Activated CD8-positive, alpha-beta T cell treated with anti-CD3 and anti-CD28 coated beads, Interleukin-2, amount 10 ng/mL, durations not matched to agents 7 days and 5 days (primary cell): ENCODE results near the gene ZNF771. TPM values are rescaled to one million over a fixed set of nuclear protein-coding genes. Genes with fewer than 3 reads are reported as not detected.

ENCODE experiments used
- ATAC-seq: fragments of 150-1000 bp; cut with Tn5 transposase; one replicate; pipeline ENCODE4 v1.10.0; 2021; ENCODE audit warnings: moderate library complexity
- CTCF ChIA-PET: fragments of 350-600 bp; sonication (Branson Sonifier 250); formaldehyde crosslinking; loops from one replicate; lab custom pipeline; 2021; ENCODE audit warnings: antibody characterized with exemption; lab: Charles Lee
- POLR2A ChIA-PET: fragments of 350-600 bp; sonication (Branson Sonifier 250); formaldehyde crosslinking; loops from one replicate; lab custom pipeline; 2021; ENCODE audit warnings: antibody characterized with exemption; lab: Charles Lee
- DNase-seq: peaks from one replicate; pipeline ENCODE4 v3.0.0-alpha.2; 2020
- H3K27ac Mint-ChIP-seq: one replicate; pipeline ENCODE4 v1.8.0; 2021; ENCODE audit warnings: mild to moderate bottlenecking, mixed read lengths
- H3K27me3 Mint-ChIP-seq: one replicate; pipeline ENCODE4 v1.8.0; 2021; ENCODE audit warnings: low read depth, mixed read lengths
- H3K36me3 Mint-ChIP-seq: one replicate; pipeline ENCODE4 v1.8.0; 2021; ENCODE audit warnings: low read depth, mixed read lengths
- H3K4me1 Mint-ChIP-seq: one replicate; pipeline ENCODE4 v1.8.0; 2021; ENCODE audit warnings: low read depth, mixed read lengths
- H3K4me3 Mint-ChIP-seq: one replicate; pipeline ENCODE4 v1.8.0; 2021; ENCODE audit warnings: mild to moderate bottlenecking, mixed read lengths
- H3K9me3 Mint-ChIP-seq: one replicate; pipeline ENCODE4 v1.8.0; 2022; ENCODE audit warnings: mixed read lengths; ENCODE audit not compliant: insufficient read depth
- total RNA-seq, 2 experiments: library from RNA; stranded (reverse); gene quantifications; one replicate each; pipeline ENCODE4 v1.2.3, GENCODE V29; 2021

Gene ZNF771
- total RNA-seq, 2 experiments from 2014 or later, result 3.3 to 3.9 TPM

DNA sequence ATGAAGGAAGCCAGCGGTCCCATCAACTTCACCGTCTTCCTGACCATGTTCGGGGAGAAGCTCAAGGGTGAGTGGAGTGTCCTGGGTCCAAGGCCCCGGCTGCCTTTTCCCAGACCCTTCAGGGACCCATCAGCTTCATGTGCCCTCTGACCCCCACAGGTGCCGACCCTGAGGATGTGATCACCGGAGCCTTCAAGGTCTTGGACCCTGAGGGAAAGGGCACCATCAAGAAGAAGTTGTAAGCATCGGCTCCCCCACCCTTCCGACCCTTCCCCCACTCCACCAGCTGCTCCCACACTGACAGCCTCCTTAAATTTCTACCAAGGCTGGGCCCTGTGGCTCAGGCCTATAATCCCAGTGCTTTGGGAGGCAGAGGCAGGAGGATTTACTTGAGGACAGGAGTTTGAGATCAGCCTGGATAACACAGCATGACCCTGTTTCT lies 30.9 kb upstream of the ZNF771 start:
- peaks cover 40% of the 10 kb centered on the region for H3K36me3 Mint-ChIP-seq
- DNase-seq, result no peak
- H3K27me3 Mint-ChIP-seq, result no peaks in the 10 kb centered on the region
- peaks cover 64% of the 10 kb centered on the region for H3K4me1 Mint-ChIP-seq
- H3K9me3 Mint-ChIP-seq, result no peaks in the 10 kb centered on the region
- no peak for ATAC-seq
- H3K27ac Mint-ChIP-seq, result no peak overlapping the region
- H3K4me3 Mint-ChIP-seq, result peak overlapping the region; percentile 99
- ChIA-PET CTCF (interaction anchor here (1.1 kb wide), 1 partner anchor 35 kb away, joined by 3 read pairs; no protein-coding TSS in a partner anchor), POLR2A (interaction anchor here (0.6 to 2.2 kb wide), 3 partner anchors 19 to 469 kb away, joined by 3 to 8 read pairs (median 4); partner anchors contain the start of gene ZNF48)

DNA sequence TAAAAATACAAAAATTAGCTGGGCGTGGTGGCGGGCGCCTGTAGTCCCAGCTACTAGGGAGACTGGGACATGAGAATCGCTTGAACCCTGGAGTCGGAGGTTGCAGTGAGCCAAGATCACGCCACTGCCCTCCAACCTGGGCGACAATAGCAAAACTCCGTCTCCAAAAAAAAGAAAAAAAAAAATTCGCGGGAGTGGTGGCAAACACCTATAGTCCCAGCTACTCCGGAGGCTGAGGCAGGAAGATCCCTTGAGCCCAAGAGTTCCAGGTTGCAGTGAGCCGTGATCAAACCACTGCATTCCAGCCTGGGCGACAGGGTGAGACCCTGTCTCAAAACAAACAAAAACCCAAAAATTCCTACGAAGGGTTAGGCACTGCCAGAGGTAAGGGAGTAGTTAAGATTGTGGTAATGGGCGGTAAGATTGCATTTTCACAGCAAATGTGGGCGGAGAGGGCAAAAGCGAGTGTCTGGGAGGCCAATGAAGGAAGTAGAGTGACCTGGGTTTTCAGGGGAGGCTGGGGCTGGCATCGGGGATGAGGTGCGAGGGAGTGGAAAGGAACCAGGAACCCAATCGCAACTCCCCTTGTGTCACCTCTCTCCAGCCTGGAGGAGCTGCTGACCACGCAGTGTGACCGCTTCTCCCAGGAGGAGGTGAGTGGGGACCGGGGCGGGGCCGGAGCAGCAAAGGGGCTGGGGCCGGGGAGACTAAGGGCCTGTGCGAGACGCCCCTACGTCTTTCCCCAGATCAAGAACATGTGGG lies 30.2 kb upstream of the ZNF771 start:
- CTCF ChIA-PET, result interaction anchor here (1.1 to 2.0 kb wide), 3 partner anchors 9 to 34 kb away, joined by 3 to 6 read pairs (median 4); partner anchors contain the start of gene ZNF771
- peaks cover 60% of the 10 kb centered on the region for H3K4me1 Mint-ChIP-seq
- H3K4me3 Mint-ChIP-seq, result peak overlapping the region; percentile 99
- POLR2A ChIA-PET, result interaction anchor here (0.5 to 2.2 kb wide), 9 partner anchors 9 to 468 kb away, joined by 3 to 8 read pairs (median 4); partner anchors contain the start of genes CD2BP2, CORO1A, ZNF48 and ZNF771
- no peaks in the 10 kb centered on the region for H3K27me3 Mint-ChIP-seq
- DNase-seq (no peak), ATAC-seq (no peak)
- H3K36me3 Mint-ChIP-seq, result peaks cover 44% of the 10 kb centered on the region
- no peaks in the 10 kb centered on the region for H3K9me3 Mint-ChIP-seq
- H3K27ac Mint-ChIP-seq, result peak overlapping the region; percentile 100

DNA sequence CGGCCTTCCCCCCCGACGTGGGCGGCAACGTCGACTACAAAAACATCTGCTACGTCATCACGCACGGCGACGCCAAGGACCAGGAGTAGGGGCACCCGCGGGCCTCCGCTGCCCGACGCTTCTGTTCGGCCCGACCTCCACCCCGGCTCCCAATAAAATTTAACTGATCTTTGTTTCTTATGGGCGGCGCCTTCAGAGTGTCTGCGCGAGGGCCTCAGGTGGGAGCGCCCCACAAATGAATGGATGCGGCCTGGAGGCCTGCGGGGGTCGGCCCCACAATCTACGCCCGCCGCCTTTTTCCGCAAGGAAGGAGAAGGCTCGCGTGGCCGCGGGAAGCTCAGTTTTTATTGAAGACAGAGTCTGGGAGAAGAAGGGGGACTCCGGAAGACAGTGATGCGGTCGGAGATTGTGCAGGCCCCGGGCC lies 29.6 kb upstream of the ZNF771 start:
- Mint-ChIP-seq H3K4me3 (peak overlapping the region; percentile 99), H3K27me3 (no peaks in the 10 kb centered on the region), H3K9me3 (no peaks in the 10 kb centered on the region), H3K27ac (peak overlapping the region; percentile 100), H3K4me1 (peaks cover 59% of the 10 kb centered on the region), H3K36me3 (peaks cover 48% of the 10 kb centered on the region)
- DNase-seq (peak; percentile 90), ATAC-seq (peak; percentile 31)
- POLR2A ChIA-PET, result interaction anchor here (0.5 to 2.2 kb wide), 8 partner anchors 9 to 195 kb away, joined by 3 to 8 read pairs (median 4); partner anchors contain the start of genes CD2BP2, CORO1A, ZNF48 and ZNF771
- CTCF ChIA-PET, result interaction anchor here (1.6 to 2.0 kb wide), 2 partner anchors 9 to 29 kb away, joined by 4 to 6 read pairs; partner anchors contain the start of gene ZNF771

DNA sequence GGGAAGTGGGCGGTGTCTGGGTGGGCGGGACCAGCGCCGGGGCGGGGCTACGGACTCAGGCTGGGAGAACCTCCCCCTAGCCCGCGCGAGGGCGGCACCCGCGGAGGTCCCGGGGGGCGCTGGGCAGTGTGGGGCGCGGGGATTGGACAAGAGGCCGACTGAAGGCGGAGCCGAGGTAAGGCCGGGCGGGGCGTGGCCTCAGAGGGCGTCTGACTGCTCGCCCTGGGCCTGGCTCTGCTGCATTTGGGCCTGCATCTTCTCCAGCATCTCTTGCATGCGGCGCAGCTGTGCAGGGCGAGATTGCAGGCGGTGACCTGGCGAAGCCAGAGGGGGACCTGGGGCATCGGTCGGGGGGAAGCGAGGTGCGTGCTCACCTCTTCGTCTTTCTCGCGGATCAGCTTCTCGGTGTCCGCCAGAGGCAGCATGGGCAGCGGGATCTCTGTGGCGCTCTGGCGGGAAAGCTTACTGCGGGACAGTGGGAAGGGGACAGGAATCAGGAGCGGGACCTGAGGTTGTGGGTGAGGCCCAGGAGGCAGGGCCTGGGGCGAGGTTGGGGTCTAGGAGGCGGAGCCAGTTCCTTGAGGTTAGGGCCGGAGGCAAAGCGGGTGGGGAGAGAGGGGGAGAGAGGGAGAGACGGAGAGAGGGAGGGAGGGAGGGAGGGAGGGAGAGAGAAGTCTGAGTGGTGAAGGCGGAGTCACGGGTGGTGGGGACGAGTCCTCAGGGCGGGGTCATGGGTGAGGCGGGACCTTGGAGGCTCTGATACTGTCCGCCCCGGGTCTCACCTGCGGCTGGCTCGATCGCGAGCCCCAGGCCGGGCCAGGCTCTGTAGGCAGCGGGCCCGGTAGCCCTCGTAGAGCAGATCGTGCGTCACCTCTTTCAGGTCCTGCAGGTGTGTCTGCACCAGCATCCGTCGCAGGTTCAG lies 28.9 kb upstream of the ZNF771 start:
- H3K27me3 Mint-ChIP-seq, result no peaks in the 10 kb centered on the region
- ATAC-seq, result peak; percentile 88
- peaks cover 65% of the 10 kb centered on the region for H3K4me1 Mint-ChIP-seq
- DNase-seq, result peak; percentile 99
- H3K27ac Mint-ChIP-seq, result peak overlapping the region; percentile 100
- peak overlapping the region; percentile 99 for H3K4me3 Mint-ChIP-seq
- ChIA-PET CTCF (interaction anchor here (1.6 to 2.8 kb wide), 3 partner anchors 7 to 29 kb away, joined by 4 to 11 read pairs (median 6); partner anchors contain the start of gene ZNF771), POLR2A (interaction anchor here (0.6 to 2.2 kb wide), 7 partner anchors 9 to 195 kb away, joined by 3 to 8 read pairs (median 5); partner anchors contain the start of genes CD2BP2, CORO1A, ZNF48 and ZNF771)
- no peaks in the 10 kb centered on the region for H3K9me3 Mint-ChIP-seq
- peaks cover 49% of the 10 kb centered on the region for H3K36me3 Mint-ChIP-seq

DNA sequence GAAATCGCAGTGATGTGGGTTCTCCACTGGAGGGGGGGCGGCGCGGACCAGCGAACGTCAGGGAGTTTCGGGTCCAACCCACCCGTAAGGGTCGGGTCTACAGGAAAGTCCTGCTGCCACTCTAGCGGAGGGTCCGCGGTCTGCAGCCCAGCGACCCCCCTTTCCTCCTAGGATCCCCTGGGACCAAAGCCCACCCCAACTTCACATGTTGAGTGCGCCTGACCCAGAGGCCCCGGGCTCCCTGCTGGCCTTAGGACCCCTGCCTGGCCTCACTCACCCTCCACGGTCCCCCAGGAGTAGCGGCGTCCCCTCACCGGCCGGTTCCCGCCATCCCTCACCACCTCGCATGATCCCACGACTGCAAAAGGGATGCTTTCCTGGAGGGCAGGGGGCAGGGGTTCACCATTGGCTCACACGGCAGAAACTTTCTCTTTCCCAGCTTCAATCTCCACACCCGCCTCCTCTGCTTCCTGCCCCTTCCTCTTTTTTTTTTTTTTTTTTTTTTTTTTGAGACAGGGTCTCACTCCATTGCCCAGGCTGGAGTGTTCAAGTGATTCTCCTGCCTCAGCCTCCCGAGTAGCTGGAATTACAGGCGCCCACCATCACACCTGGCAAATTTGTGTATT lies 28.1 kb upstream of the ZNF771 start:
- peak overlapping the region; percentile 100 for H3K27ac Mint-ChIP-seq
- ChIA-PET CTCF (interaction anchor here (1.3 to 2.8 kb wide), 4 partner anchors 8 to 30 kb away, joined by 4 to 11 read pairs (median 6); partner anchors contain the start of gene ZNF771), POLR2A (interaction anchor here (1.7 kb wide), 1 partner anchor 196 kb away, joined by 6 read pairs; the partner anchor contains the start of gene CORO1A)
- peak overlapping the region; percentile 99 for H3K4me3 Mint-ChIP-seq
- peaks cover 49% of the 10 kb centered on the region for H3K36me3 Mint-ChIP-seq
- DNase-seq, result no peak
- H3K9me3 Mint-ChIP-seq, result no peaks in the 10 kb centered on the region
- no peak for ATAC-seq
- peaks cover 70% of the 10 kb centered on the region for H3K4me1 Mint-ChIP-seq
- no peaks in the 10 kb centered on the region for H3K27me3 Mint-ChIP-seq

DNA sequence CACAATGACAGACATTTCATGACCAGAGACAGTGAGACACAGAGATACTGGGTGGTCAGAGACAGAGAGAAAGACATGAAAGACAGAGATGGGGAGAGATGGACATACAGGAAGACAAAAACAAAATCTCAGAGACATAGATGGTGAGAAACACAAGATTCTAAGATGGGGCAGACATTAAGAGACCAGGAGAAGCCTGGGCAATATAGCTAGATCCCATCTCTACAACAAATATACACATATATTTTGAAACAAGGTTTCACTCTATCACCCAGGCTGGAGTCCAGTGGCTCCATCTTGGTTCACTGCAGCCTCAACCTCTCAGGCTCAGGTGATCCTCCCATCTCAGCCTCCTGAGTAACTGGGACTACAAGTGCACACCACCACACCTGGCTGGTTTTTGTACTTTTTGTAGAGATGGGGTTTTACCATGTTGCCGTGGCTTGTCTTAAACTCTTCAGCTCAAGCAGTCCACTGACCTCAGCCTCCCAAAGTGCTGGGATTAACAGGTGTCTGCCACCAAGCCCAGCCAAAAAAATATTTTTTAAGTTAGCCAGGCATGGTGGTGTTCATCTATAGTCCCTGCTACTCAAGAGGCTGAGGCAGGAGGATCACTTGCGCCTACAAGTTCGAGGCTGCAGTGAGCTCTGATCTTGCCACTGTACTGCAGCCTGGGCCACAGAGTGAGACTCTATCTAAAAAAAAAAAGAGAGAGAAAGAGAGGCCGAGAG lies 27.2 kb upstream of the ZNF771 start:
- H3K4me1 Mint-ChIP-seq, result peaks cover 73% of the 10 kb centered on the region
- DNase-seq (no peak), ATAC-seq (no peak)
- H3K27me3 Mint-ChIP-seq, result no peaks in the 10 kb centered on the region
- H3K4me3 Mint-ChIP-seq, result peak overlapping the region; percentile 99
- peak overlapping the region; percentile 93 for H3K27ac Mint-ChIP-seq
- CTCF ChIA-PET, result interaction anchor here (1.3 to 2.8 kb wide), 2 partner anchors 9 to 29 kb away, joined by 7 to 11 read pairs; no protein-coding TSS in a partner anchor
- H3K9me3 Mint-ChIP-seq, result no peaks in the 10 kb centered on the region
- POLR2A ChIA-PET, result interaction anchor here (1.1 to 3.6 kb wide), 2 partner anchors 9 to 15 kb away, joined by 4 to 31 read pairs; partner anchors contain the start of gene ZNF48
- H3K36me3 Mint-ChIP-seq, result peaks cover 49% of the 10 kb centered on the region

DNA sequence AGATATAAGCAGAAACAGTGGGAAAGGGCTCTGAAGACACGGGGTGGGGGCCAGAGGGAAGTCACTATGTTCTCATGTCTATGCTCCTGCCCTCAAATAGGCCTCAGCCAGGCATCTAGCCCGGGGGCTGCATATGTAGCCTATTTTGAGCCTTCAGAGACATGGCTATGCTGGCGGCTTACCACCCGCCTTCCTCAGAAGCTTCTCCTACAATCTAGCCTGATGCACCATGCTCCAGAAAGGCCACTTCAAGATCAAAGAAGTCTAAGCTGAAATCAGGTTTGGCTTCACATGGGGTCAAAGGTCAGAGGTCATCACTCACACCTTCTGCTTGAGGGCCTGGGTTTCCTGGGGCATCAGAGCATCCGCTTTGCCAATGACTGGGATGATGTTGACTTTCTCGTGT lies 26.6 kb upstream of the ZNF771 start:
- H3K4me1 Mint-ChIP-seq, result peaks cover 69% of the 10 kb centered on the region
- no peak for DNase-seq
- ChIA-PET POLR2A (interaction anchor here (1.1 to 3.6 kb wide), 2 partner anchors 10 to 14 kb away, joined by 4 to 31 read pairs; partner anchors contain the start of gene ZNF48), CTCF (interaction anchor here (1.0 to 2.8 kb wide), 3 partner anchors 10 to 37 kb away, joined by 3 to 11 read pairs (median 7); no protein-coding TSS in a partner anchor)
- H3K36me3 Mint-ChIP-seq, result peaks cover 49% of the 10 kb centered on the region
- peak overlapping the region; percentile 90 for H3K4me3 Mint-ChIP-seq
- H3K9me3 Mint-ChIP-seq, result no peaks in the 10 kb centered on the region
- H3K27ac Mint-ChIP-seq, result peak overlapping the region; percentile 93
- no peak for ATAC-seq
- no peaks in the 10 kb centered on the region for H3K27me3 Mint-ChIP-seq

DNA sequence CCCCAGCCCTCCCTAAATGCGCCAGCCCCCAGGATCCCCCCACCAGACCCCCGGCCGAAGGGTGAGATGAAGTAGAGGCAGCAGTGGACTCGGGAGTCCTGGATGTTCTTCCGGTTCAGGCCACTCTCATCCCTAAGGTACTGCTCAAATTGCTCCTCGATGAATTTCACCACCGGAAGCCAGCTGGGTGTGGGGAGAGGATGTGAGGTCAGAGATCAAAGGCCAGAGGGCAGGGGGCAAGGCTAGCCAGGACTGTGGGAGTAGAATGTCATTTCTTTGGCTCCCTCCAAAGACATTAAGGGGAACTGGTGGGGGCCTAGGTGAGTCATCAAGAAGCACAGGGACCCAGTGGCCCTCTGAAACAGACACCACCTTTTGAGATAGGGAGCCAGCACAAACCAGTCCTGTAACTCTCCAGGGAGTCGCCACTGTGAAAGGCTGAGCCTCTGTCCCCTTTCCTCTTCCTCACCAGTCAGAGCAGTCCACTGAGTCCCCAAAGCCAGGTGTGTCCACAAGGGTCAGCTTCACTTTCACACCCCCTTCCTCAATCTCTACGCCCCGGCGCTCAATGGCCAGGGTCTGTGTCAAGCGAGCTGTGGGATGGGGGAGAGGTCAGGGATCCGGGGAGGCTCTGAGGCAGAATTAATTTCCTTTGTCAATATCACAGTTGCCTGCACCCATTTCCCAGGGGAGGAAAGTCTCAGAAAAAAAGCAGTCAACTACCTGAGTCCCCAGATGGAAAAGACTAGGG lies 25.9 kb upstream of the ZNF771 start:
- Mint-ChIP-seq H3K27me3 (no peaks in the 10 kb centered on the region), H3K9me3 (no peaks in the 10 kb centered on the region), H3K27ac (peak overlapping the region; percentile 93), H3K4me1 (peaks cover 68% of the 10 kb centered on the region), H3K36me3 (peaks cover 49% of the 10 kb centered on the region), H3K4me3 (peak overlapping the region; percentile 90)
- ATAC-seq (no peak), DNase-seq (peak; percentile 63)
- CTCF ChIA-PET, result interaction anchor here (1.0 to 2.8 kb wide), 4 partner anchors 10 to 36 kb away, joined by 3 to 20 read pairs (median 12); partner anchors contain the start of gene ZNF48
- POLR2A ChIA-PET, result interaction anchor here (1.1 to 3.6 kb wide), 4 partner anchors 10 to 26 kb away, joined by 4 to 31 read pairs (median 18); partner anchors contain the start of genes TBC1D10B, ZNF48 and ZNF771
